GM18502 (cell line): ENCODE results near the gene SRRM3.
"Not testable (repeated sequence)": the region's sequence is repeated elsewhere in the genome, so short reads cannot be mapped to it uniquely, and the experiment has no call there.

Experiments
- ATAC-seq: cut with Tn5 transposase; IDR thresholded peaks from one replicate; pipeline ENCODE4 v1.9.1; 2021; ENCODE audit warnings: mild to moderate bottlenecking; ENCODE audit not compliant: unreplicated experiment, poor library complexity

The SRRM3 gene

GRCh38 chr7:76309341-76310101 is 107.8 kb downstream of the SRRM3 start:
- not testable (repeated sequence) for ATAC-seq

- ATAC-seq: no peak
Observed at GRCh38 chr7:76310102-76310957, 108.6 kb downstream of the SRRM3 start.

DNA sequence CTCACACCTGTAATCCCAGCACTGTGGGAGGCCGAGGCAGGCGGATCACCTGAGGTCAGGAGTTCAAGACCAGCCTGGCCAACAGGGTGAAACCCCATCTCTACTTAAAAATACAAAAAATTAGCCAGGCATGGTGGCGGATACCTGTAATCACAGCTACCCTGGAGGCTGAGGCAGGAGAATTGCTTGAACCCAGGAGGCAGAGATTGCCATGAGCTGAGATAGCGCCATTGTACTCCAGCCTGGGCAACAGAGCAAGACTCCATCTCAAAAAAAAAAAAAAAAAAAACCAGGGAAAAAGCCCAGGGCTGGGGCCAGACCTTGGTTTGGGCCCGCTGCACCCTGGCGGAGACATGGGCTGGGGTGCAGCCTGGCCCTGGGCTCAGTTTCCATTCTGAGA is 110.1 kb downstream of the SRRM3 start:
- ATAC-seq: not testable (repeated sequence)

DNA sequence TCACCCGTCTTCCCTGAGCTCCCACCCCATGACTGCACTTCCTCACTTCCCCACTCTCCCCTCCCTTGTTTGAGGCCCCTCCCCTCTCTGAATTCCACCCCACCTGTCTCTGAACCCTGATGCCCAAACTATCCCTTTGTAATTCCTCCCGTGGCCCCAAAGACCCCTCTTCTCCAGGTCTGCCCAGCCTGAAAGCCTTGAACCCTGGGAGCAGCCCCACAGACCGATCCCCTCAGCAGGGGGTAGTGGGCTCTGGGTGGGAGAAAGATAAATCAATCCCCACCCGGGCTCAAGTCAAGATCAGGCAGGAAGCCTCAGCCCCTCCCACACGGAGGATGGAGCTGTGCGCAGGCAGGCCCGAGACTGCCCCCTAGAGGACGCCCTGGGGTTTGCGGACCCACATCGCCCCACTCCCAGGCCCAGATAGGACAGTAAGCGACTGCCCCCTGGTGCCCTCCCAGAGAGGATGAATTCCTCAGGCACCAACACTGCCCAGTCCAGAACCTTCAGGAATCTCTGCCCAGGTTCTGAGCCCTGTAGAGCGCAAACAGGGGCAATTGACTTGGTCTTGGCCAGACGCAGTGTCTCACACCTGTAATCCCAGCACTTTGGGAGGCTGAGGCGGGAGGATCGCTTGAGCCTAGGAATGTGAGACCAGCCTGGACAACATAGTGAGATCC is 112.5 kb downstream of the SRRM3 start:
- peak; percentile 48 for ATAC-seq

GRCh38 chr7:76314740-76315139 is 113.0 kb downstream of the SRRM3 start:
- ATAC-seq: not testable (repeated sequence)

DNA sequence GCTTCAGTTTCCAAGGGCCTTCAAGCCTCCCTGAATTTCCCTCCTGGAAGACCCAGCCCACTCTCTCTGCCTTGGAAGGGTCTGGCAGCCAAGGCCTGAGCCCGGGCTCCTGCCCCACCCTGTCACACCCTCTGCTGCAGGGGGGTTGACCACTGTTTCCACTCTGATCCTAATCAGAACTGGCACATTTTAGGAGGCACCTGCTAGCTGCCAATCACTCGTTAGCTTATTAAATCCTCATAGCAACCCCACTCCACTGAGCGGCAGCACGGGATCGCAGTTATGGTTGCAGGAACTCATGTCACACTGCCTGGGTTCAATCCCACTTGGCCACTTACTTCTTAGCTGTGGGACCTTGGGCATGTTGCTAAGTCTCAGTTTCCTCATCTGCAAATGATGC is 113.7 kb downstream of the SRRM3 start:
- no peak for ATAC-seq

DNA sequence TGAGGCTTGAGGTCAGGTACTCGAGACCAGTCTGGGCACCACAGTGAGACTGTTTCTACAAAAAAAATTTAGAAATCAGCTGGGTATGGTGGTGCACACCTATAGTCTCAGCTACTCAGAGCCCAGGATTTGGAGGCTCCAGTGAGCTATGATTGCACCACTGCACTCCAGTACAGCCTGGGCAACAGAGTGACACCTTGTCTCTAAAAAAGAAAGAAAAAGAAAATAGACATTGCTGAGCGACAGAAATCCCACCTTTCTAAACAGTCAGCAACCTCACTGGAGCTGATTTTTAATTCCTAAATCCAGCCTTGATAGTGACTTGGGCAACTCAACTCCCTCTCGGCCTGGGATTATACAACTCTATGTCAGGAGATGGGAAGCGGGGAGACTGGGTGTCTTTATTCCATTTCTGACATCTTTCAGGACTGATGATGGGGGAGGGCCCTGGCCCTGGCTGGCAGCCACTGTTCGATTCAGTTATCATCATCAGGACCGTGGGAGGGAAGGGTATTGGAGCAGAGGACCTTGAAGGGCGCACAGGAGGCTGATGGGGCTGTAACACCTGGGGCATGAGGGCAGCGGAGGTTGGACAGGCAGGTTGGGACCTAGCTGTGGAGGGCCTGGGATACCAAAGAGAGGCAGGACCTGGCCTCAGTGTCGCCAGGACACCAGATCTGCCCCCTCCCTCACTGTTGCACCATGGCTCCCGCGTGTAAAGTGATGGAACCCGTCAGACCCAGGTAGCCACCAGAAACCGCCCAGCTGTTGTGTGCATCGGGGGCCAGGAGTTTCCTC is 115.5 kb downstream of the SRRM3 start:
- no peak for ATAC-seq

GRCh38 chr7:76317782-76318487 is 116.2 kb downstream of the SRRM3 start:
- ATAC-seq: peak; percentile 90

GRCh38 chr7:76318488-76319353 is 117.0 kb downstream of the SRRM3 start:
- ATAC-seq: peak; percentile 50

DNA sequence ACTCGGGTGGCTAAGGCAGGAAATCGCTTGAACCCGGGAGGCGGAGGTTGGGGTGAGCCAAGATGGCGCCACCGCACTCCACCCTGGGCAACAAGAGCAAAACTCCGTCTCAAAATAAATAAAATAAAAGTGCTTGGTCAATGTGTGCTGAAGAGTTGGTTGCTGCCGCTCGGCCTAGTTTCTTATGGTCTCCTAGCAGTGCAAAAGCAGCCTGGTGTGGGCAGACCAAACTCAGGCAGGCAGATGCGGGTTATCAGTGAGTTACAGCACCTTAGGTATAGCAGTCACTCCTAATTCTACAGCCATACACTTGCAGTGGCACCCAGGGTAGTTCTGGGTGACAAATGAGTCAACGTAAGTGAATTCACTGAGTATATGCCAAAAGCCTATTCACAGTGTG is 123.4 kb downstream of the SRRM3 start:
- no peak for ATAC-seq

- no peak for ATAC-seq
Observed at GRCh38 chr7:76325811-76326210, 124.1 kb downstream of the SRRM3 start.

DNA sequence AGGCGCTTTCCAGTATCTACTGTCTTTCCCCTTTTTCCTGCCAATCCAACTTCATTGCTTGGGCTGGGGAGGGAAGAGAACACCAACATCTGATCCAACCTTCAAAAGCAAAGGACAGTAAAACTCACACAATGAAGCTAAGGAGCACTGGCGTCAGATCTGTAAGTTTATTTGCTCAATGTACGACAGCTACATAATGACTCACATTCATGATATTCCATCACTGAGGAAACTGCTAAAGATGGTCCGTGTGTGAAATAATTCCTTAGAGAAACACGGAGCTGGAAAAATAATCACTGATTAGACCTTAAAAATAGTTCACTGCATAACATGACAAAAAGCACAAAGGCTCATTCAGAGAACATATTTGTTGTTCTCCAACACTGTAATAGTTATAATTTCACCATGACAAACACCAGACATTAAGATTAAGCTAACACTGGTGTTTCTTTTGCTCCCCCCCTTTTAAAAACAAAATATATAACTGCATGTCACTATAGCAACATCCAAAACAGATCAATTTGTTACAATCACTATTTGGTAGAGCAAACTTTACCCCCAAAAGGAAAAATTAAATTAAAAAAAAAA is 125.0 kb downstream of the SRRM3 start:
- ATAC-seq: no peak

DNA sequence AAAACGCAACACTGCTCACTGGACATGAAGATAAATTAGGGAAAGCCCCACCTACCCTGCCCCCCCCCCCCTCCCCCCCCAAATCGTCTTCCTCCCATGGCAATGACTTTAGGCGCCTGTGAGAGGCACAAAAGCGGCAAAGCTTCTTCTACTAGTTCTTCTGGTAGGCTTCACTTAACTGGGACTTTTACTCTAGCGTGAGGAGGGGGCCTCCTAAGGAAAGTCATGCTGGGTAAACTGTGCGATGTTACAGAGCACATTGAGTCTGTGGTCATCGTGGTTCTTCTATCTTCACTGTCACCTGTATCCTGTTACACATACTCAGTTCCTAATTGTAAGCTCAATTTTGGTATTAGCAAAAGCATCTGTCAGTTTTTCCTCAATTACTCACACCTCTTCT is 125.9 kb downstream of the SRRM3 start:
- no peak for ATAC-seq

- ATAC-seq: no peak
Observed at GRCh38 chr7:76328389-76328788, 126.7 kb downstream of the SRRM3 start.

DNA sequence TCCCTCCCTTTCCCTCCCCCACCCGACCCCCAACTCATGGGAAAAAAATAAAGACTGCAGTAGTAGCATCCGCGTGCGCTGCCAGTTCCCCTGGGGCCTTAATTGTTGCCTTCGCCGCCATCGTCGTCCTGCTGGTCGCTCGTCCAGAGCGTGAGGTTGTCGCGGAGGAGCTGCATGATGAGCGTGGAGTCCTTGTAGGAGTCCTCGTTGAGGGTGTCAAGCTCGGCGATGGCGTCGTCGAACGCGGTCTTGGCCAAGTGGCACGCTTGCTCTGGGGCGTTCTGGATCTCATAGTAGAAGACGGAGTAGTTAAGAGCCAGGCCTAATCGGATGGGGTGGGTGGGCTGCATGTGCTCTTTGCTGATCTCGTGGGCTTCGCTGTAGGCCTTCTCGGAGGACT is 127.8 kb downstream of the SRRM3 start:
- no peak for ATAC-seq

GRCh38 chr7:76330261-76330660 is 128.6 kb downstream of the SRRM3 start:
- no peak for ATAC-seq

DNA sequence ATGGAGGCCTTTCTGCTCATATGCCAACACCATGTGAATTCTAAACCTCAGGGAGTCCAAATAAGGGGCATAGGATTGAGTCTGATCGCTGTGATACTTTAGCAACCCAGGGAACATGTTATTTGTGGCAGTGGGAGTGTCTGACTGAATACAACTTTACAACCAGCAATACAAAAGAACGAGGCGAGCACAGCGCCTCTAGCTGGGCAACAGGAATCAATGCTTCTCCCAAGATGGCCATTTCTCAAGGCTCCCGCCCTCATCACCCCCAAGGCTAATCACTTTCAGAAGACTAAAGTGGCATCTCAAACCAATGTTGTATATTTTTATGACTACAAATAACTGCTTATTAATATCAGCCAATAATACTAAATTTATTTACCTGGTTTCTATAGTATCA is 129.0 kb downstream of the SRRM3 start:
- no peak for ATAC-seq

DNA sequence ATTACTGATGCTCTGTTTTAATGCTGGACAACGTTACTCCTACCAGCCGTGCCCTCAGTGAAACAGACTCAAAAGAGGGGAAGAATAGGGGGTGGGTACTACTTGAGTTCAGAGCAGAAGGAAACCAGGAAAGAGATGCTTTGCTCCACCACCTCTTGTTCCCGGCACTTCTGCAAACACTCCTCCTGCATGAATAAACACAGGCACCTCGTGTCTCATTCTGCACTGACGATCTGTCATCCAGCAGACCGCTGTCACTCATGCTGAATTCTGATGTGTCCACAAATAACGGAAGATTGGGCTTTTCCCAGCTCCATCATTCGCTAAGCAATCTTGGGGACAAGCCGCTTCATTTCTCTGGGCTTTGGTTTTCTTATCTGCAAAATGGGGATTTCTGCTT is 130.4 kb downstream of the SRRM3 start:
- ATAC-seq: no peak
